ENCODE data around the gene FGFR2.

GRCh38 chr10:121614613-121615434 is 16.6 kb upstream of the FGFR2 start:
- TF ChIP-seq CTCF (IDR thresholded peaks at IDR 0.05; ENCODE audit: low read depth, low read length) (no peak), POLR2A (IDR thresholded peaks at IDR 0.05; ENCODE audit: extremely low read depth, insufficient read length) (no peak), MYC (IDR thresholded peaks at IDR 0.05; ENCODE audit: low read depth, low read length) (no peak), MAX (IDR thresholded peaks at IDR 0.05; ENCODE audit: low read depth, low read length) (no peak)

Measured in NB4 (cell line).